PFSK-1 (cell line): ENCODE measurements around the gene PLA2R1.

Source experiments
- FOXP2 ChIP-seq: optimal IDR thresholded peaks from 2 replicates; pipeline ENCODE3; 2011; ENCODE audit warnings: borderline replicate concordance, control low read depth, inconsistent platforms; ENCODE audit not compliant: insufficient read depth; ENCODE audit errors: extremely low read length, extremely low read depth
- POLR2AphosphoS5 ChIP-seq: IDR thresholded peaks from 2 replicates; pipeline ENCODE4 v1.6.1; 2012; ENCODE audit warnings: low read depth, mild to moderate bottlenecking, control low read depth, low read length, moderate library complexity
- REST ChIP-seq, 2 experiments: IDR thresholded peaks; 2 replicates each; pipeline versions ENCODE4 v1.6.1 to v1.8.0; 2011 to 2012; ENCODE audit warnings: low read depth in 2 of 2, low read length in 2 of 2, control low read depth in 1 of 2, inconsistent platforms in 1 of 2, mild to moderate bottlenecking in 1 of 2, moderate library complexity in 1 of 2; ENCODE audit not compliant: insufficient read depth in 1 of 2
- SIN3A ChIP-seq: IDR thresholded peaks from 2 replicates; pipeline ENCODE4 v1.6.1; 2012; ENCODE audit warnings: mild to moderate bottlenecking, low read length, moderate library complexity, borderline replicate concordance; ENCODE audit not compliant: insufficient read depth
- TAF1 ChIP-seq: IDR thresholded peaks from 2 replicates; pipeline ENCODE4 v1.6.1; 2012; ENCODE audit warnings: low read length, control low read depth, borderline replicate concordance; ENCODE audit not compliant: insufficient read depth

PLA2R1 gene

GRCh38 chr2:159938395-159938794 is 124.0 kb downstream of the PLA2R1 start:
- no peak for TF ChIP-seq FOXP2
- no peak for TF ChIP-seq SIN3A
- no peak for TF ChIP-seq POLR2AphosphoS5
- TF ChIP-seq REST (IDR thresholded peaks at IDR 0.05; ENCODE audit: insufficient read depth in 1 of 2, low read depth in 2 of 2, low read length in 2 of 2) = no peak
- no peak for TF ChIP-seq TAF1

DNA sequence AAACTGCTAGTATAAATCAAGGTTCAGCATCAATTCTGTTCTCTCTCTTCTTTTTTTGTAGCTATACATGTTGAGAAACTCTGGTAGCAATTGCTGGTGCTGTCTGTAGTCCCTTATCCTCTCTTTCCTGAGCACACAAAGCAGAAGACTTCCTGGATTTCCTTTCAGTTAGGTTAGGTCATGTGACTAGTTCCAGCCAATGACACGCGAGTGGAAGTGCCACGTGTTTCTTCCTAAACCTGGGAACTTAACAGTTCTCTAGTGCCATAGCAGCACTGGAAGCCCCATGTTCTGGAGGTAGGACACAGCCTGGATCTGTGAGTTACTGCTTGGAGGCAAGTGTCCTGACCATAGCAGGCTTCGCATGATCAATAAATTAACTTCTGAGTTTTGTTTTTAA is 125.9 kb downstream of the PLA2R1 start:
- no peak for TF ChIP-seq FOXP2
- TF ChIP-seq REST (IDR thresholded peaks at IDR 0.05; ENCODE audit: insufficient read depth in 1 of 2, low read depth in 2 of 2, low read length in 2 of 2) = no peak
- no peak for TF ChIP-seq TAF1
- no peak for TF ChIP-seq SIN3A
- TF ChIP-seq POLR2AphosphoS5 = no peak

DNA sequence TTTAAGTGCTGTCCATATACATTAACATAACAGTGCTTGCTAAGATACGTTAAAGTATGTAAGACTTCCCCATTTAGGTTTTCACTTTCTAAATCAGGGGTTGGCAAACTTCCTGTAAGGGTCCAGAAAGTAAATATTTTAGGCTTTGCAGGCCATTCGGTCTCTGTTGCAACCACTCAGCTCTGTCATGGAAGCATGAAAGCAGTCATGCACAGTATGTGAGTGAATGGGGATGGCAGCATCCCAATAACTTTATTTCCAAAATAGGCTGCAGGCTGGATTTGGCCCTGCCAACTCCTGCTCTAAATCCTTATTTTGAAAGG is 128.7 kb downstream of the PLA2R1 start:
- TF ChIP-seq REST (IDR thresholded peaks at IDR 0.05; ENCODE audit: insufficient read depth in 1 of 2, low read depth in 2 of 2, low read length in 2 of 2) (no peak), SIN3A (no peak), POLR2AphosphoS5 (no peak), FOXP2 (no peak), TAF1 (no peak)

- TF ChIP-seq FOXP2 = no peak
- TF ChIP-seq POLR2AphosphoS5 = no peak
- TF ChIP-seq SIN3A = no peak
- no peak for TF ChIP-seq TAF1
- TF ChIP-seq REST (IDR thresholded peaks at IDR 0.05; ENCODE audit: insufficient read depth in 1 of 2, low read depth in 2 of 2, low read length in 2 of 2) = no peak
Observed at GRCh38 chr2:159933040-159933726, 129.2 kb downstream of the PLA2R1 start.

DNA sequence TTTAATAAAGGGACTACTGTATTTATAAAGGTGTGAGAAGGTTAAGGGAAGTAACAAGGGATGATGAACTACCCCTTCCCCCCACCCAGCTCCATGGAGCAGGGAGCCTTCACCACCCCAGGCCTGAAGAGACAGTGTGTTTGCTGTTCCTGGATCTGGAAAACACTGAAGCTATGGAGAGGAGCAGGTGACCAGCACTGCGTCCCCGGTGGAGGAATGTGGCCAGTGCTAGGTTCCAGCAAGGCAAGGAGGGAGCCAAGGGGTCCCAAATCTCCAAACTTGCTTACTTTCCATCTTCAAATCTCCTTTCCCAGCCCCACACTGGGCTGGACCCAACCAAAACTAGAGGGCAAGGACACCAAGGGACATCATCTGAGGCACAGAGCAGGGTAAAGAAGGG is 135.7 kb downstream of the PLA2R1 start:
- TF ChIP-seq POLR2AphosphoS5 (no peak), SIN3A (no peak), TAF1 (no peak), FOXP2 (no peak), REST (IDR thresholded peaks at IDR 0.05; ENCODE audit: insufficient read depth in 1 of 2, low read depth in 2 of 2, low read length in 2 of 2) (no peak)
